Activated T-helper 1 cell treated with anti-CD3 and anti-CD28 coated beads, Interleukin-12 subunit alpha, Interleukin-12 subunit beta, Interleukin-2, Interleukin-4 antibody, amounts not matched to agents 30 ng/mL and 10 ng/mL and 1 ng/mL, durations not matched to agents 14 hours and 24 hours and 36 hours (primary cell): Measurements from ENCODE around the gene ENTPD7. TPM values are rescaled to one million over a fixed set of nuclear protein-coding genes. Genes with fewer than 3 reads are reported as not detected.
"Not testable (repeated sequence)": the region's sequence is repeated elsewhere in the genome, so short reads cannot be mapped to it uniquely, and the experiment has no call there.

ENCODE experiments used
- DNase-seq: peaks from one replicate; pipeline ENCODE4 v3.0.0; 2021; ENCODE audit warnings: low spot score
- H3K27ac Mint-ChIP-seq: one replicate; pipeline ENCODE4 v1.8.0; 2021; ENCODE audit warnings: mild to moderate bottlenecking, mixed read lengths
- H3K27me3 Mint-ChIP-seq: one replicate; pipeline ENCODE4 v1.8.0; 2022; ENCODE audit warnings: mild to moderate bottlenecking, moderate library complexity, mixed read lengths; ENCODE audit not compliant: insufficient read depth
- H3K36me3 Mint-ChIP-seq: one replicate; pipeline ENCODE4 v1.8.0; 2021; ENCODE audit warnings: low read depth, mixed read lengths
- H3K4me1 Mint-ChIP-seq: one replicate; pipeline ENCODE4 v1.8.0; 2021; ENCODE audit warnings: low read depth, mixed read lengths
- H3K4me3 Mint-ChIP-seq: one replicate; pipeline ENCODE4 v1.8.0; 2021; ENCODE audit warnings: mild to moderate bottlenecking, moderate library complexity, mixed read lengths
- H3K9me3 Mint-ChIP-seq: one replicate; pipeline ENCODE4 v1.8.0; 2021; ENCODE audit warnings: mixed read lengths
- intact Hi-C: fragments of 100-400 bp; cut with micrococcal nuclease; formaldehyde crosslinking; loops from one replicate; pipeline ENCODE4 v1.15.1; 2024
- total RNA-seq: library from RNA; stranded (reverse); gene quantifications from 2 replicates; pipeline ENCODE4 v1.2.3, GENCODE V29; 2022

Gene ENTPD7
- total RNA-seq, 1 donor from 2014 or later = 11.1 TPM

DNA sequence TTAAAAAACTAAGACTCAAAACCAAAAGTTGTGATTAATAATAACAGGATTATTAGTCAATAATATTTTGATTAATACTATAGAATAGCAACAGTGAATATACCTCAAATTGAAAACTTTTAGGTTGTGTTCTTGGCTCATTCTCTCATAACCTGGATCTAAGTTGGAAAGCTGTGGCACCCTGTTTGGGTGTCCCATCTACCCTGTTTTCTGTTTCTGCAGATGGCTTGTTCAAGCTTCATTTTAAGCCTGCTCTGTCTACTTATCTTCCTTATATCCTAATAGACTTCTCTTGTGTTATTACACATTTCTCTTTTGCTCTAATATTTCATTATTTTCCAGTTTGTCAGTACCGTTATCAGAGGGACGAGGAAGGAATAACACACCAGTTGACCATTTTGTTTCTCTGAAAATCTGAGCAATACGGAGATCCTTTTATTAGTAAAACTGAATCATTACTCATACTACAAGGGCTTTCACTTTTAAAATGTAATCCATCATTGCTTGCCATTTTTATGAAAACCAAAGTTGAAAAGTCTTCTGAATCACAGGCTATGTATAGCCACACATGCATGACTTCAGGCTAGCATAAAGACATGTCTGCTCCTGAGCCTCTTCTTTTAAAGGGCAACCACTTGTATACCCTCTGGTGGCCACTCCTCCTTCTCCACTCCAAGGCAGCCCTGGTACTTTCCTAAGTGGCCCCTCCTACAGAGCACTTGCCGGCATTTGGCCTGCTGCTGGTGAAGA lies 50.3 kb downstream of the ENTPD7 start:
- Mint-ChIP-seq H3K36me3 (peaks cover 16% of the 10 kb centered on the region), H3K27me3 (no peaks in the 10 kb centered on the region), H3K27ac (peak overlapping the region; percentile 35), H3K4me1 (peaks cover 8% of the 10 kb centered on the region), H3K4me3 (no peak overlapping the region), H3K9me3 (no peaks in the 10 kb centered on the region)
- intact Hi-C loops = loop anchor here (2.0 kb wide), 3 partner anchors 89 to 317 kb away; partner anchors contain the start of gene SLC25A28
- no peak for DNase-seq

- no peaks in the 10 kb centered on the region for H3K27me3 Mint-ChIP-seq
- H3K4me3 Mint-ChIP-seq = no peak overlapping the region
- H3K36me3 Mint-ChIP-seq = peaks cover 12% of the 10 kb centered on the region
- intact Hi-C loops = loop anchor here (1.0 to 2.0 kb wide), 5 partner anchors 90 to 318 kb away; partner anchors contain the start of gene SLC25A28
- H3K9me3 Mint-ChIP-seq = no peaks in the 10 kb centered on the region
- H3K4me1 Mint-ChIP-seq = peaks cover 8% of the 10 kb centered on the region
- no peak overlapping the region for H3K27ac Mint-ChIP-seq
- peak; percentile 10 for DNase-seq
These were observed 51.9 kb downstream of the ENTPD7 start for GRCh38 chr10:99711129-99711719.

- peaks cover 8% of the 10 kb centered on the region for H3K4me1 Mint-ChIP-seq
- H3K27me3 Mint-ChIP-seq = no peaks in the 10 kb centered on the region
- intact Hi-C loops = no loop called here
- no peak for DNase-seq
- peaks cover 25% of the 10 kb centered on the region for H3K36me3 Mint-ChIP-seq
- H3K9me3 Mint-ChIP-seq = no peaks in the 10 kb centered on the region
- H3K4me3 Mint-ChIP-seq = no peak overlapping the region
- H3K27ac Mint-ChIP-seq = no peak overlapping the region
These were observed 55.1 kb downstream of the ENTPD7 start for GRCh38 chr10:99714446-99714845.

DNA sequence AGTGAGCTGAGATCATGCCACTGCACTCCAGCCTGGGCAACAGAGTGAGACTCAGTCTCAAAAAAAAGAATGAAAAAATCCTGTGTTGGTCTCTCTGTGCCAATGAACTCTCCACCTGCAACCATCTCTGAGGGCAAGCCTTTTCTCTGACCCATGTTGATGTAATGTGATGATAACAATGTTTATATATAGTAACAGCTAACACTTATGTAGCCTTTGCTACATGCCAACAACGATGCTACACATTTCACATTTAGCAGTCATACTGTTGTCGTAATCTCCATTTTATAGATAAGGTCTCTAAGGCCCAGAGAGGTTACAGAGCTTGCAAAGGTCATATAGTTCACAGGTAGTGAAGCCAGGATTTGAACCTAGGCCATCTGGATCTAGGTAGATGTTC lies 61.1 kb downstream of the ENTPD7 start:
- no peak for DNase-seq
- Mint-ChIP-seq H3K9me3 (no peaks in the 10 kb centered on the region), H3K4me3 (no peak overlapping the region), H3K4me1 (peaks cover 9% of the 10 kb centered on the region), H3K27me3 (no peaks in the 10 kb centered on the region), H3K36me3 (peaks cover 42% of the 10 kb centered on the region), H3K27ac (no peak overlapping the region)
- intact Hi-C loops = no loop called here

- DNase-seq = no peak
These were observed 70.7 kb downstream of the ENTPD7 start for GRCh38 chr10:99730026-99730425.

GRCh38 chr10:99731306-99732032 lies 72.2 kb downstream of the ENTPD7 start:
- DNase-seq = no peak
- no peaks in the 10 kb centered on the region for H3K9me3 Mint-ChIP-seq
- H3K27me3 Mint-ChIP-seq = no peaks in the 10 kb centered on the region
- peak overlapping the region; percentile 99 for H3K27ac Mint-ChIP-seq
- H3K4me1 Mint-ChIP-seq = peaks cover 38% of the 10 kb centered on the region
- intact Hi-C loops = loop anchor here (1.0 to 10.0 kb wide), 7 partner anchors 72 to 803 kb away; partner anchors contain the start of genes BLOC1S2, DNMBP, ENTPD7 and ERLIN1
- peak overlapping the region; percentile 98 for H3K4me3 Mint-ChIP-seq
- peaks cover 27% of the 10 kb centered on the region for H3K36me3 Mint-ChIP-seq

More at GRCh38 chr10:99730026-99730425, 70.7 kb downstream of the ENTPD7 start:
- H3K36me3 Mint-ChIP-seq = peaks cover 27% of the 10 kb centered on the region
- H3K4me1 Mint-ChIP-seq = peaks cover 31% of the 10 kb centered on the region
- intact Hi-C loops = loop anchor here (5.0 to 10.0 kb wide), 3 partner anchors 277 to 805 kb away; partner anchors contain the start of genes BLOC1S2, DNMBP and HIF1AN
- H3K9me3 Mint-ChIP-seq = no peaks in the 10 kb centered on the region
- no peaks in the 10 kb centered on the region for H3K27me3 Mint-ChIP-seq
- no peak overlapping the region for H3K27ac Mint-ChIP-seq
- peak overlapping the region; percentile 35 for H3K4me3 Mint-ChIP-seq

DNA sequence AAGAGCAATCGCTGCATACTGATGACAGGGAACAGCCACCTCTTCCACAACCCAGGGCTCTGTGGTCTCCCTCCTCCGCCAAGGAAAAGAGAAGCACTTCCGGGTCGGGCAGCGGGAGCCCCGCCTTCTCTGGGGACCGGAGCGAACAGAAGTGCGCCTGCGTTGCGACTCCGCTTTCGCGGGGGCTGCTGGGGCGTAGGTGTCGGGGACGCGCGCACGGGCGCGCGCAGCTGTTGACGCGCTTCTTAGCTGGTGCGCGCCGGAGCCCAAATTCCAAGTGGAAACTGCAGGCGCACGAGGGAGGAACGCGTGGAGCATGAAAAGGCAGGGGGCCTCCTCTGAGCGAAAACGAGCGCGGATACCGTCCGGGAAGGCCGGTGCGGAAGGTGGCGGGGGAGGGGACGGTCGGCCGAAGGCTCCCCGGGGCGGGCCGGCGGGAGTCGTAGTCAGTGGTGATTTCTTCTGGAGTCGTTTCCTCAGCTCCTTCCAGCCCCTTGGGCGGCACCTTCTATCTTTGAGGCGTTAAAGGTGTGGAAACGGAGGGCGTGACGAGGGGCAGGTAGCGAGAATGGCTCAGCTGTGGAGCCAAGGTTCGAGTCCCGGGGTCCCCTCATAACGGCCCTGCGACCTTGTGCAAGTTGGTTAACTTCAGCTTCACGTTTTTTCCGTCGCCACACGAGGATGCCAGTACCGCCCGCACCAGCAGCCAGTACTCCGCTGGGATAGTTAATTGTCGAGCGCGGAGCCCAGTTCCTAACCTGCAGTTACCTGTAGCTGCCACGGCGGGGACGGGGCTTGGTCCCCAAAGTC lies 72.9 kb downstream of the ENTPD7 start, which contains the start of the genes COX15 and CUTC:
Gene COX15 (minus strand): TSS at position 95 of the 810 bp plus-strand sequence. CDS start 78 bp downstream, at position 17.
Gene CUTC (plus strand): TSS at position 202 of the 810 bp plus-strand sequence. CDS start 115 bp downstream, at position 317.
- Mint-ChIP-seq H3K4me1 (peaks cover 40% of the 10 kb centered on the region), H3K27ac (peak within 1 kb of the TSS; percentile 99), H3K27me3 (no peaks in the 10 kb centered on the region), H3K36me3 (peaks cover 31% of the 10 kb centered on the region), H3K4me3 (peak within 1 kb of the TSS; percentile 98), H3K9me3 (no peaks in the 10 kb centered on the region)
- DNase-seq = peak; percentile 94
- intact Hi-C loops = loop anchor here (1.0 to 10.0 kb wide), 6 partner anchors 112 to 803 kb away; partner anchors contain the start of genes BLOC1S2, DNMBP, ERLIN1 and GOT1

DNA sequence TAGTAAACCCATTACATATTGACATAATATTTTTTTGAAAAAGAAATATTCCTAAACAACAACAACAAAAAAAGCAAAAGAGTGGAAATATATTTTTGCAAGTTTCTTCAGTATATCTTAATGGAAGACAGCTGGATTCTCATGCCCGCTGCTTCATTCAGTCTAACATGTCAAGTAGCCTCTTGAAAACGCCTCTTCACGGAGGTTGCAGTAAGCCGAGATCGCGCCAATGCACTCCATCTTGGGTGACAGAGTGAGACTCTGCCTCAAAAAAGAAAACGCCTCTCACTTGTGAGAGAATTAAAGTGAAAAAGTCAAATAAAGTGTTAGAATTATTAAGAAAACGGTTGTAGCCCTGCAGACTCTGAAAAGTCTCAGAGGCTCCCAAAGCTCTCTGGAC lies 74.1 kb downstream of the ENTPD7 start:
- Mint-ChIP-seq H3K27ac (no peak overlapping the region), H3K36me3 (peaks cover 29% of the 10 kb centered on the region), H3K4me1 (peaks cover 43% of the 10 kb centered on the region), H3K27me3 (no peaks in the 10 kb centered on the region), H3K9me3 (no peaks in the 10 kb centered on the region), H3K4me3 (peak overlapping the region; percentile 79)
- DNase-seq = no peak
- intact Hi-C loops = loop anchor here (2.0 to 10.0 kb wide), 4 partner anchors 274 to 801 kb away; partner anchors contain the start of genes BLOC1S2, DNMBP, ERLIN1 and HIF1AN

- not testable (repeated sequence) for H3K9me3 Mint-ChIP-seq, H3K27ac Mint-ChIP-seq, H3K27me3 Mint-ChIP-seq, DNase-seq
- intact Hi-C loops = loop anchor here (5.0 to 10.0 kb wide), 3 partner anchors 273 to 801 kb away; partner anchors contain the start of genes BLOC1S2, DNMBP and HIF1AN
- Mint-ChIP-seq H3K4me3 (peak overlapping the region; percentile 79), H3K4me1 (peaks cover 38% of the 10 kb centered on the region), H3K36me3 (peaks cover 30% of the 10 kb centered on the region)
These were observed 74.8 kb downstream of the ENTPD7 start for GRCh38 chr10:99734111-99734510.

GRCh38 chr10:99740260-99740659 lies 81.0 kb downstream of the ENTPD7 start:
- Mint-ChIP-seq H3K27me3 (no peaks in the 10 kb centered on the region), H3K9me3 (peaks cover 24% of the 10 kb centered on the region), H3K4me3 (no peak overlapping the region), H3K4me1 (peaks cover 36% of the 10 kb centered on the region), H3K36me3 (peaks cover 67% of the 10 kb centered on the region), H3K27ac (no peak overlapping the region)
- intact Hi-C loops = no loop called here
- no peak for DNase-seq

DNA sequence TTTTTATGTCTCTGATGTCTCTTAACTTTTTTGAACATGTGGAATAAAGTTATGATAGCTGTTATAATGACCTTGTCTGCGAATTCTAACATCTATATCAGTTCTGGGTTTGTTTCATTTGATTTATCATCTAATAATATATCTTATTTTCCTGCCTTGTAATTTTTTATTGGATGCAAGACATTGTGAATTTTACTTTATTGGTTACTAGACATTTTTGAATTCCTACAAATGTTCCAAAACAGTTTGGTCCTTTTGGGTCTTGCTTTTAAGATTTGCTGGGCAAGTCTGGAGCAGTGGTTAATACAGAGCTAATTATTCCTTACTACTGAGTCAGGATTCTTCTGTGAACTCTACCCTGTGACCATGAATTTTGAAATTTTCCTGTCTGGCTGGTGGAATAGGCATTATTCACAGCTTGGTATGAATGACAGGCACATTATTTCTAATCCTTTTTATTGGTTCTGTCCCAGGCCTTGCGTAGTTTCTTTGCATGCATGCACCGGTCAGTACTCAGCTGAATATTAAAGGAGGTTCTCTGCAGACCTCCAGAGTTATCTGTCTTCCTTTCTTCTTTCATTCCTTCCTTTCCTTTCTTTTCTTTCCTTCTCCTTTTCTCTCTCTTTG lies 81.7 kb downstream of the ENTPD7 start:
- no peak for DNase-seq
- H3K27me3 Mint-ChIP-seq = no peaks in the 10 kb centered on the region
- H3K27ac Mint-ChIP-seq = no peak overlapping the region
- H3K36me3 Mint-ChIP-seq = peaks cover 66% of the 10 kb centered on the region
- H3K4me3 Mint-ChIP-seq = no peak overlapping the region
- peaks cover 32% of the 10 kb centered on the region for H3K4me1 Mint-ChIP-seq
- intact Hi-C loops = no loop called here
- peaks cover 24% of the 10 kb centered on the region for H3K9me3 Mint-ChIP-seq
